Cardiac muscle cell (in vitro differentiated cells and primary cell): ENCODE measurements around the gene VSTM2L. TPM values are rescaled to one million over a fixed set of nuclear protein-coding genes. Genes with fewer than 3 reads are reported as not detected.

Experiments
- DNase-seq, 2 donors: peaks; one replicate each; pipeline versions ENCODE4 v3.0.0 to v3.0.0-alpha.2; 2010 to 2017; ENCODE audit warnings: low read depth in 1 of 2, low spot score in 1 of 2
- H3K27ac ChIP-seq: fragments of 200-600 bp; sonication (generic); 2 replicates; pipeline ENCODE4 v1.5.1; 2016
- H3K27me3 ChIP-seq: fragments of 200-600 bp; sonication (generic); 2 replicates; pipeline ENCODE4 v1.6.0; 2016; ENCODE audit warnings: control low read depth
- H3K36me3 ChIP-seq: fragments of 200-600 bp; sonication (generic); 2 replicates; pipeline ENCODE4 v1.5.1; 2016; ENCODE audit warnings: control low read depth
- H3K4me1 ChIP-seq: fragments of 200-600 bp; sonication (generic); 2 replicates; pipeline ENCODE4 v1.8.1; 2017; ENCODE audit warnings: low read depth, mild to moderate bottlenecking, mixed run types
- H3K4me3 ChIP-seq: fragments of 200-600 bp; sonication (generic); 2 replicates; pipeline ENCODE4 v1.5.1; 2016; ENCODE audit warnings: mild to moderate bottlenecking
- H3K9me3 ChIP-seq: fragments of 200-600 bp; sonication (generic); 2 replicates; pipeline ENCODE4 v1.5.1; 2017; ENCODE audit warnings: low read depth, mild to moderate bottlenecking, control low read depth
- polyA plus RNA-seq: library from polyadenylated mRNA; unstranded; fragments of >200 nt; fragmentation: Nextera tagmentation; extraction: Ambion mirVana; gene quantifications from 2 replicates; pipeline ENCODE4 v1.2.1, GENCODE V29; 2016
- total RNA-seq: library from RNA; depleted of rRNA; stranded (reverse); fragments of >200 nt; gene quantifications from 2 replicates; pipeline ENCODE4 v1.2.3, GENCODE V29; 2016
- TF ChIP-seq, protein P1 (sequence below): IDR thresholded peaks from 2 replicates; pipeline ENCODE4 v1.5.1; 2012; ENCODE audit warnings: low read depth, mild to moderate bottlenecking, low read length

Gene VSTM2L
- total and polyA plus RNA-seq, 2 experiments from 2014 or later, result 83.4 to 321 TPM

DNA sequence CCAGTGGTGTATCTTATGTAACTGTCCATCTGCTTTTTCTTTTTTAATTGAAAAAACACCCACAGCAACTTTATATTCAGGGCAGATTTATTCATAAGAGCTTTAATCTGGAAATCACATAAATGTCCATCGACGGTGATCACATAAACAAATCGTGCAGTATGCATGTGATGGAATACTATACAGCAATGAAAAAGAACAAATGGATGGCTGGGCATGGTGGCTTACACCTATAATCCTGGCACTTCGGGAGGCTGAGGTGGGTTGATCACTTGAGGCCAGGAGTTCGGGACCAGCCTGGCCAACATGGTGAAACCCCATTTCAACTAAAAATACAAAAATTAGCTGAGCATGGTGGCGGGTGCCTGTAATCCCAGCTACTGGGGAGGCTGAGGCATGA is 39.1 kb downstream of the VSTM2L start:
- TF ChIP-seq, protein P1, sequence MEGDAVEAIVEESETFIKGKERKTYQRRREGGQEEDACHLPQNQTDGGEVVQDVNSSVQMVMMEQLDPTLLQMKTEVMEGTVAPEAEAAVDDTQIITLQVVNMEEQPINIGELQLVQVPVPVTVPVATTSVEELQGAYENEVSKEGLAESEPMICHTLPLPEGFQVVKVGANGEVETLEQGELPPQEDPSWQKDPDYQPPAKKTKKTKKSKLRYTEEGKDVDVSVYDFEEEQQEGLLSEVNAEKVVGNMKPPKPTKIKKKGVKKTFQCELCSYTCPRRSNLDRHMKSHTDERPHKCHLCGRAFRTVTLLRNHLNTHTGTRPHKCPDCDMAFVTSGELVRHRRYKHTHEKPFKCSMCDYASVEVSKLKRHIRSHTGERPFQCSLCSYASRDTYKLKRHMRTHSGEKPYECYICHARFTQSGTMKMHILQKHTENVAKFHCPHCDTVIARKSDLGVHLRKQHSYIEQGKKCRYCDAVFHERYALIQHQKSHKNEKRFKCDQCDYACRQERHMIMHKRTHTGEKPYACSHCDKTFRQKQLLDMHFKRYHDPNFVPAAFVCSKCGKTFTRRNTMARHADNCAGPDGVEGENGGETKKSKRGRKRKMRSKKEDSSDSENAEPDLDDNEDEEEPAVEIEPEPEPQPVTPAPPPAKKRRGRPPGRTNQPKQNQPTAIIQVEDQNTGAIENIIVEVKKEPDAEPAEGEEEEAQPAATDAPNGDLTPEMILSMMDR, result no peak
- peak overlapping the region; percentile 9 for H3K27ac ChIP-seq
- no peaks in the 10 kb centered on the region for H3K27me3 ChIP-seq
- DNase-seq, result no peak
- no peaks in the 10 kb centered on the region for H3K4me1 ChIP-seq
- no peak overlapping the region for H3K4me3 ChIP-seq
- no peaks in the 10 kb centered on the region for H3K36me3 ChIP-seq
- H3K9me3 ChIP-seq, result no peaks in the 10 kb centered on the region

DNA sequence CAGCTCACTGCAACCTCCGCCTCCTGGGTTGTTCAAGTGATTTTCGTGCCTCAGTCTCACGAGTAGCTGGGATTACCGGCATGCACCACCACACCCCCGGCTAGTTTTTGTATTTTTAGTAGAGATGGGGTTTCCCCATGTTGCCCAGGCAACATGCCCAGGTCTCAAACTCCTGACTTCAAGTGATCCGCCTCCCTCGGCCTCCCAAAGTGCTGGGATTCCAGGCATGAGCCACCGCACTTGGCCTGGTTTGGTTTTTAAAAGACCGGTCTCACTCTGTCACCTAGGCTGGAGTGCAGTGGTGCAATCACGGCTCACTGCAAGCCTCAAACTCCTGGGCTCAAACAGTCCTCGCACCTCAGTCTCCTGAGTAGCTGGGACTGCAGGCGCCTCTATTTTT is 40.1 kb downstream of the VSTM2L start:
- Histone ChIP-seq H3K4me3 (no peak overlapping the region), H3K9me3 (no peaks in the 10 kb centered on the region), H3K27ac (no peak overlapping the region), H3K4me1 (no peaks in the 10 kb centered on the region), H3K27me3 (no peaks in the 10 kb centered on the region), H3K36me3 (no peaks in the 10 kb centered on the region)
- TF ChIP-seq, protein P1, result no peak
- no peak for DNase-seq

DNA sequence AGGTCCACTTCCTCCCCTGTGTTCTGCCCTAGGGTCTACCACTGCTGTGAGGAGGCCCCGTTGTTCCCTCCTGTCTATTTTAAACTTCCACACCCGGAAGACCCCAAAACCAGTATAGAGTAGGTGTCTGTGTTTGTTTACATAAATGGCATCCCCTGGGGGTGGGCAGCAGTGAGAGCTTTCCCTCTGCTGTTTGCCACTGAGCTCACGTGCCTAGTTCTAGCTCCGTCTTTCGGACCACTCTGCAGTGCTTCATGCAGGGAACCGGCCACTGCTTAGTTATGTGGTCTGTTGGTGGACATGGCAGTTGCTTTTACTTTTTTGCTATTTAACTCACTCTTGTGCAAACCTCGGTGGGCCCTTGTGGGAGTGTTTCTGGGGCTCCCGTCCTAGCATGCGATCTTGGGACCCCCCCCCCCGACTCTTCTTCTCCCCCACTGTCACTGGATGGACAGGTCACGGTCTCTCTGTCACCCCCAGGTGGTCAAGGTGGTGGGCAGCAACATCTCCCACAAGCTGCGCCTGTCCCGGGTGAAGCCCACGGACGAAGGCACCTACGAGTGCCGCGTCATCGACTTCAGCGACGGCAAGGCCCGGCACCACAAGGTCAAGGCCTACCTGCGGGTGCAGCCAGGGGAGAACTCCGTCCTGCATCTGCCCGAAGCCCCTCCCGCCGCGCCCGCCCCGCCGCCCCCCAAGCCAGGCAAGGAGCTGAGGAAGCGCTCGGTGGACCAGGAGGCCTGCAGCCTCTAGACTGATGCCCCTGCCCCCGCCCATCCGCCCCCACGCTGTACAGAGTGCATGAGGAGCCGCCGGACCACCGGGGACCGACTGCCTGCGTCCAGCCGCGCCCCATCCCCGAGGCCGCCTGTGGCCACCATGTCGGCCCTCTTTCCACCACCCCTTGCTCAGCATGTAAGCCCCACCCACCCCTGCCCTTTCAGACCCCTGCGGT is 40.9 kb downstream of the VSTM2L start:
- Histone ChIP-seq H3K27ac (no peak overlapping the region), H3K36me3 (no peaks in the 10 kb centered on the region), H3K4me3 (no peak overlapping the region), H3K9me3 (no peaks in the 10 kb centered on the region), H3K4me1 (no peaks in the 10 kb centered on the region), H3K27me3 (no peaks in the 10 kb centered on the region)
- TF ChIP-seq, protein P1, result no peak
- no peak for DNase-seq

DNA sequence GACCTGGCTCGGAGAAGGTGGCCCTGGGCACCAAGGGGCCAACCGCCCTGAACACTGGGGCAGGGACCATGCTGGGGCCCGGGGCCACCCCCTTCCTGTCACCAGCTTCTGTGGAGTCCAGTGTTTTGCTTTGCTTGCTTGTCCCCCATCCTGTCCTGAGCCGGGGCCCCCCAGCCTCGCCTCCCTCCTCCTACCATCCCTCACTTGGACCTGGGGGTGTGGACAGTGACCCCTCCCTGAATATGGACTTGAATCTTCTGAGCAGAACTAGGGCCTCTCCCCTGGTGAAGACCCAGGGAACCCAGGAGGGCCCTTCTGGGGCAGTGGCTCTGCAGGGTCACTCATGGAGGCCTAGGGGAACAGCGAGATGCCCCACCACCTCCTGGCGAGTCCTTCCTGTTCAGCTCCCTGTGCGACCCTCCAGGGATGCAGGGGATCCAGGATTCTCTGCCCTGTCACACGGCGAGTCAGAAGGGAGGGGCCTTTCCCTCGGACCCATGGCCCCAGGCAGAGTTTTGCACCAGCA is 41.6 kb downstream of the VSTM2L start:
- H3K27me3 ChIP-seq, result no peaks in the 10 kb centered on the region
- H3K4me1 ChIP-seq, result no peaks in the 10 kb centered on the region
- H3K36me3 ChIP-seq, result no peaks in the 10 kb centered on the region
- H3K4me3 ChIP-seq, result no peak overlapping the region
- peak overlapping the region; percentile 54 for H3K27ac ChIP-seq
- TF ChIP-seq, protein P1, result no peak
- no peak for DNase-seq
- no peaks in the 10 kb centered on the region for H3K9me3 ChIP-seq

DNA sequence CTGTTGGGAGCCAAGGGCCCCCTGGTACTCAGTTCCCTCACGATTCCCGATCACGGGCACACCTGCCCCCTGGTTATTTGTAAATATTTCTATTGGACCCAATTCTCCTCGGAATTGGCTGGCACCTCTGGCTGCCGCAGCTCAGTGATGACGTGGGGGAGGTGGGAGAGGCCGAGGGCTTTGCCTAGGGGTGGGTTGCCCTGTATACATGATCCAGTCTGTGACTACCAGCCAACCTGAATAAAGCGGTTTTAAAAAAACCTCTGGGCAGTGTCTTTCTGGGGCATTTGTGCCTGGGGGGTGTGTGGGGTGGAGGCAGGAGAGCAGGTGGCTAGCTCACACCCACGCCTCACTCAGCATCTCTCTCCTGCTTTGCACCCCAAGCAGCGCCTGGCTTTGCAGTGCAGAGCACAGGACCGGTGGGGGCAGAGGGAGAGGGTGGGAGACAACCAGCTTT is 42.2 kb downstream of the VSTM2L start:
- no peak overlapping the region for H3K4me3 ChIP-seq
- TF ChIP-seq, protein P1, result no peak
- H3K36me3 ChIP-seq, result no peaks in the 10 kb centered on the region

More for the DNA sequence above, 42.2 kb downstream of the VSTM2L start:
- Histone ChIP-seq H3K27me3 (no peaks in the 10 kb centered on the region), H3K27ac (peak overlapping the region; percentile 54), H3K9me3 (no peaks in the 10 kb centered on the region), H3K4me1 (no peaks in the 10 kb centered on the region)
- no peak for DNase-seq
